Mesodermal cell (in vitro differentiated cells): ENCODE measurements around the gene GASK1A.

Experiments used
- H3K27ac ChIP-seq: 2 replicates; pipeline ENCODE4 v1.7.0; 2013; ENCODE audit warnings: mild to moderate bottlenecking, low read depth, low read length, moderate library complexity; ENCODE audit not compliant: severe bottlenecking
- H3K36me3 ChIP-seq: 2 replicates; pipeline ENCODE4 v1.7.1; 2013; ENCODE audit warnings: mild to moderate bottlenecking, low read length, moderate library complexity; ENCODE audit not compliant: control insufficient read depth, insufficient read depth
- H3K4me1 ChIP-seq: one replicate; pipeline ENCODE4 v1.7.1; 2013; ENCODE audit warnings: mild to moderate bottlenecking, low read length; ENCODE audit not compliant: insufficient read depth, control insufficient read depth, poor library complexity, severe bottlenecking
- H3K4me3 ChIP-seq: 2 replicates; pipeline ENCODE4 v1.7.0; 2013; ENCODE audit warnings: low read length, control low read depth, mild to moderate bottlenecking; ENCODE audit not compliant: insufficient read depth, poor library complexity, severe bottlenecking; ENCODE audit errors: extremely low read depth
- H3K9me3 ChIP-seq: 2 replicates; pipeline ENCODE4 v1.7.1; 2013; ENCODE audit warnings: mild to moderate bottlenecking, low read length, moderate library complexity; ENCODE audit not compliant: control insufficient read depth
- WGBS, 2 experiments: methylation state at CpG; one replicate each; pipeline ENCODE4 v1.1.5; 2013; ENCODE audit warnings: missing lambda C conversion rate in 2 of 2; ENCODE audit not compliant: insufficient coverage in 2 of 2; 5-methylcytosine and 5-hydroxymethylcytosine counted together

The GASK1A gene

GRCh38 chr3:43030162-43030935 is 51.2 kb downstream of the GASK1A start:
- H3K36me3 ChIP-seq, result no peaks in the 10 kb centered on the region
- WGBS, 2 experiments, result 83 to 85% methylated on average over 8 to 12 of the region's 15 CpGs
- no peaks in the 10 kb centered on the region for H3K9me3 ChIP-seq
- no peaks in the 10 kb centered on the region for H3K4me1 ChIP-seq
- no peak overlapping the region for H3K4me3 ChIP-seq
- no peak overlapping the region for H3K27ac ChIP-seq

DNA sequence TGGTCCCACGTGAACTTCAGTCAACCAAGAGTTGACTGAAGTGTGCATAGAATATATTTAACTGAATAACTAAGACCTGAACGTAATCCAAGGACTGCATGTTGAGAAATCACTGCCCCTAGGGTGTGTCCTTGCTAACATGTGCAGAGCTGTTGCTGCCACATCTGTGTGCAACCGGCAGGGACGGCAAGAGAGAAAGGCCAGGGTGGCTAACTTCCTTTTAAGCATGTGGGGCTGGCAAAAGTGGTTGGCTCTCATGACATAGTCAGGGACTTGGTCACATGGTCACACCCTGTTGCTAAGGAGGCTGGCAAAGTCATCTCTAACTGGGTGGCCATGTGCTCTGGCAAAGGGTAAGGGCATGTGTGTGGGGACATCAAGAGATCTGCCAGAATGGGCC is 52.4 kb downstream of the GASK1A start:
- Histone ChIP-seq H3K36me3 (no peaks in the 10 kb centered on the region), H3K4me1 (no peaks in the 10 kb centered on the region), H3K4me3 (no peak overlapping the region), H3K9me3 (no peaks in the 10 kb centered on the region), H3K27ac (no peak overlapping the region)
- WGBS, 2 experiments, result 95 to 100% methylated on average over 3 to 4 of the region's 4 CpGs

DNA sequence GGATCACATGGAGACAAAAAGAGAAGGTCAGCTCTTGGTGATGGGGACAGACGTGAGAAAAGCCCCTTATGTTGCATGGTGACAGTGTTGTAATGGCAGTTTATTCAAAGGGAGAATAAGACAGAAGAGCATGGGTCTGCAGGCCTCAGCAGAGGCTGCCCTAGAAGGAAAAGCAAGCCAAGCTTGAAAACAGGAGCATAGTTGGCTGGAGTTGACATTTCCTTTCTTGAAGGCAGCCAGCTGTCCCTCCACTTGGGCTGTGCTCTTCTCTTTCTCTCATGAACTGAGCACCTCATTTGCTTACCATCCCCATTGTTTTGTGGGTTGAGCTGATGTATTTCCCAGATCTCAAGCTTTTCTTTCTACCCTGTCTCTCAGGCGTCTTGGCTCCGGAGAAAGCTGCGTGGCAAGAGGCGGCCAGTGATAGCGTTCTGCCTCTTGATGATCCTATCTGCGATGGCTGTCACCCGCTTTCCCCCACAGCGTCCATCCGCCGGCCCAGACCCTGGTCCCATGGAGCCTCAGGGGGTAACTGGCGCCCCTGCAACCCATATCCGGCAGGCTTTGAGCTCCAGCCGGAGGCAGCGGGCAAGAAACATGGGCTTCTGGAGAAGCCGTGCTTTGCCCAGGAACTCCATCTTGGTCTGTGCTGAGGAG is 52.9 kb downstream of the GASK1A start:
- 87 to 91% methylated on average over 16 of the region's 16 CpGs for WGBS, 2 experiments
- H3K4me3 ChIP-seq, result no peak overlapping the region
- no peak overlapping the region for H3K27ac ChIP-seq
- H3K36me3 ChIP-seq, result no peaks in the 10 kb centered on the region
- H3K4me1 ChIP-seq, result no peaks in the 10 kb centered on the region
- H3K9me3 ChIP-seq, result no peaks in the 10 kb centered on the region

GRCh38 chr3:43032646-43033628 is 53.8 kb downstream of the GASK1A start:
- no peaks in the 10 kb centered on the region for H3K9me3 ChIP-seq
- no peak overlapping the region for H3K27ac ChIP-seq
- H3K4me1 ChIP-seq, result no peaks in the 10 kb centered on the region
- H3K4me3 ChIP-seq, result no peak overlapping the region
- WGBS, 2 experiments, result 94 to 96% methylated on average over 22 of the region's 23 CpGs
- no peaks in the 10 kb centered on the region for H3K36me3 ChIP-seq

DNA sequence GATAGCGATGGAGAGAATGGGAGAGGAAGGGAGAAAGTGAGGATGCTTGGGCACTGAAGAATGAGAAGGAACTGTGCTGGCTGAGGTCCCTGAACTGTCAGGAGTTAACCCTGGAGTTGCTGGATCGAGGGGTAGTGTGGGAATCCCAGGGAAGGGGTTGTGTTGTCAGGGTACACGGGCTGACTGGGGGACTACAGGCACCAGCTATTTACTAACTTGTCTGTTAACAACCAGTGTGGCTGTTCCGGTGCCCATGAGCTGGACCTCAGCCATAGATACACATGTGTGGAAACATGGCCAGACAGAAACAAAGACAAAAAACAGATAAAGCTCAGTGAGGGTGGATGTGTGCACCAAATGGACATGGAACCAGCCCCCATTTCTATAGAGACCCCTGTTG is 55.1 kb downstream of the GASK1A start:
- H3K27ac ChIP-seq, result no peak overlapping the region
- H3K9me3 ChIP-seq, result no peaks in the 10 kb centered on the region
- no peak overlapping the region for H3K4me3 ChIP-seq
- no peaks in the 10 kb centered on the region for H3K36me3 ChIP-seq
- H3K4me1 ChIP-seq, result no peaks in the 10 kb centered on the region
- WGBS, 2 experiments, result 84 to 93% methylated on average over 2 to 4 of the region's 4 CpGs

- no peak overlapping the region for H3K27ac ChIP-seq
- 78% methylated on average over 2 of the region's 4 CpGs; no CpG with 5 or more reads in 1 of the 2 experiments for WGBS, 2 experiments
- no peak overlapping the region for H3K4me3 ChIP-seq
- no peaks in the 10 kb centered on the region for H3K4me1 ChIP-seq
- H3K9me3 ChIP-seq, result no peaks in the 10 kb centered on the region
- H3K36me3 ChIP-seq, result no peaks in the 10 kb centered on the region
Measured at GRCh38 chr3:43034911-43035310, 55.8 kb downstream of the GASK1A start.

GRCh38 chr3:43035801-43036365 is 56.8 kb downstream of the GASK1A start:
- Histone ChIP-seq H3K9me3 (no peaks in the 10 kb centered on the region), H3K4me1 (no peaks in the 10 kb centered on the region)

DNA sequence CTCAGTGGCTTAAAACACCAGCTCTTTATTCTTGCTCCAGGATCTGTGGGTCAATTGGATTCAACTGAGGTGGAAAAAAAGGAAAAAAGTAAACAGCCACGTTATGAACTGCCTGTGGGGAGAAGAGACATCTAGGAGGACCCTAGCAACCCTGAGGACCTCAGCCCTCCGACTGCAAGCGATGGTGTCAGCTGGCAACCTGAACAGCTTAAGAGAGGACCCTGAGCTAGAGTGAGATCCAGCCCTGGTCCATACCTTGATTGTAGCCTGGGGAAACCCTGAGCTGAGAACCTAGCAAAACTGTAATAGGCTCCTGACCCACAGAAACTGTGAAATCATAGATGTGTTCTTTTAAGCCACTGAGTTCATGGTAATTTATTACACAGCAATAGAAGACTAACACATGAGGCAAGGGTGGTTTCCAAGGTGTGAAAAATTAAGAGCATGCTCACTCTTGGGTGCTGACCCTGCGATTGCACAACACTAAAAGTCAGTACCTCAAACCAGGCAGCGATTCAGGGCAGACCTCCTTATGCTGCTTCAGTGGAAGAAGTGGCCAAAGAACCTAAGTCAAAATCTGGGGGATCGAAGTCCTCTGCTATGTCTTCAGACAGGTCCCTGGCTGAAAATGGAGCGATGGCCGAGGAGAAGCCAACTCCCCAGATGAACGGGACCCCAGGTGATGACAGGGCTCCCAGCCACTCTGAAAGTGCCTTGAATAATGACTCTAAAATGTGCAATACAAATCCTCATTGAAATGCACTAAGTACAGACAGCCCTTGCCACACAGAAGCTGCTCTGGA is 57.7 kb downstream of the GASK1A start:
- Histone ChIP-seq H3K27ac (no peak overlapping the region), H3K4me1 (no peaks in the 10 kb centered on the region), H3K4me3 (no peak overlapping the region), H3K9me3 (no peaks in the 10 kb centered on the region), H3K36me3 (no peaks in the 10 kb centered on the region)
- 88 to 89% methylated on average over 8 to 9 of the region's 9 CpGs for WGBS, 2 experiments

More at GRCh38 chr3:43035801-43036365, 56.8 kb downstream of the GASK1A start:
- H3K4me3 ChIP-seq, result no peak overlapping the region
- 82 to 84% methylated on average over 4 to 5 of the region's 5 CpGs for WGBS, 2 experiments
- no peak overlapping the region for H3K27ac ChIP-seq
- no peaks in the 10 kb centered on the region for H3K36me3 ChIP-seq

DNA sequence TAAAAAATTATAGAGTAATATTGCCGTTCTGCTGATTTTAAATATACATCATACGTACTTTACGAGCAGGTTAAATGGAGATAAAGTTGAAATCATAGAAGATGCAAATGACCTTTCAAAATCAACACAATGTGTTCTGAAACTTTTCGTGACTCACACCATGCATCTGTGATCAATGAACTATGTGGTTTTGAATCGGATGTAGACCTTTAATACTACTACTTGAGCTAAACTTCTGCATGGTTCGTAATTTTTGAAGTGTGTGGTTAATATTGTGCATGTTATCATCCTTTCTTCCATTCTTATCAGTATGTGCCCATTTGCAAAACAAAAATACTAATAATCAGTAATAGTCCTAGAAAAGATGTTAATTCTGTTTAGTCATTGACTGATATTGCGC is 58.9 kb downstream of the GASK1A start:
- Histone ChIP-seq H3K4me1 (no peaks in the 10 kb centered on the region), H3K9me3 (no peaks in the 10 kb centered on the region), H3K27ac (no peak overlapping the region), H3K36me3 (no peaks in the 10 kb centered on the region), H3K4me3 (no peak overlapping the region)
- WGBS, 2 experiments, result no CpG with 5 or more reads among the region's 7 CpGs
